NCI-H226 (cell line): Measurements from ENCODE around the gene FMO4.
"Not testable (repeated sequence)": the region's sequence is repeated elsewhere in the genome, so short reads cannot be mapped to it uniquely, and the experiment has no call there.

ENCODE experiments used
- DNase-seq: peaks from one replicate; pipeline ENCODE4 v3.0.0-alpha.2; 2015

Gene FMO4

GRCh38 chr1:171334024-171334640 is 20.1 kb downstream of the FMO4 start:
- DNase-seq, result no peak

- no peak for DNase-seq
Measured at GRCh38 chr1:171335964-171336363, 22.0 kb downstream of the FMO4 start.

GRCh38 chr1:171339345-171339744 is 25.4 kb downstream of the FMO4 start:
- DNase-seq, result not testable (repeated sequence)

GRCh38 chr1:171343727-171344472 is 29.9 kb downstream of the FMO4 start:
- no peak for DNase-seq

GRCh38 chr1:171344473-171344820 is 30.5 kb downstream of the FMO4 start:
- no peak for DNase-seq

GRCh38 chr1:171345536-171345935 is 31.6 kb downstream of the FMO4 start:
- DNase-seq, result peak; percentile 17

- DNase-seq, result no peak
Measured at GRCh38 chr1:171346881-171347280, 32.9 kb downstream of the FMO4 start.

GRCh38 chr1:171350594-171350993 is 36.6 kb downstream of the FMO4 start:
- no peak for DNase-seq

- no peak for DNase-seq
Measured at GRCh38 chr1:171351961-171352360, 38.0 kb downstream of the FMO4 start.

GRCh38 chr1:171352554-171352953 is 38.6 kb downstream of the FMO4 start:
- no peak for DNase-seq

- peak; percentile 95 for DNase-seq
Measured at GRCh38 chr1:171355727-171356126, 41.7 kb downstream of the FMO4 start.

GRCh38 chr1:171357179-171357578 is 43.2 kb downstream of the FMO4 start:
- no peak for DNase-seq

GRCh38 chr1:171359355-171359648 is 45.3 kb downstream of the FMO4 start:
- not testable (repeated sequence) for DNase-seq

GRCh38 chr1:171359731-171360527 is 45.9 kb downstream of the FMO4 start:
- DNase-seq, result not testable (repeated sequence)

- no peak for DNase-seq
Measured at GRCh38 chr1:171366085-171366484, 52.1 kb downstream of the FMO4 start.

- no peak for DNase-seq
Measured at GRCh38 chr1:171366816-171367215, 52.8 kb downstream of the FMO4 start.

- no peak for DNase-seq
Measured at GRCh38 chr1:171367436-171367835, 53.5 kb downstream of the FMO4 start.

GRCh38 chr1:171372418-171373084 is 58.6 kb downstream of the FMO4 start:
- DNase-seq, result no peak

GRCh38 chr1:171373357-171374122 is 59.6 kb downstream of the FMO4 start:
- not testable (repeated sequence) for DNase-seq

- no peak for DNase-seq
Measured at GRCh38 chr1:171379846-171380245, 65.9 kb downstream of the FMO4 start.

- no peak for DNase-seq
Measured at GRCh38 chr1:171381866-171382210, 67.9 kb downstream of the FMO4 start.

- DNase-seq, result no peak
Measured at GRCh38 chr1:171384496-171384895, 70.5 kb downstream of the FMO4 start.

- DNase-seq, result peak; percentile 89
Measured at GRCh38 chr1:171389171-171389570, 75.2 kb downstream of the FMO4 start.
